GM19467 (cell line): Measurements from ENCODE around the gene PFDN6.
"Not testable (repeated sequence)": the region's sequence is repeated elsewhere in the genome, so short reads cannot be mapped to it uniquely, and the experiment has no call there.

ENCODE experiments used
- ATAC-seq: cut with Tn5 transposase; IDR thresholded peaks from one replicate; pipeline ENCODE4 v1.9.1; 2021; ENCODE audit warnings: mild to moderate bottlenecking, moderate library complexity; ENCODE audit not compliant: unreplicated experiment

The PFDN6 gene

GRCh38 chr6:33288921-33289783 lies at the start of gene PFDN6, which contains the start of gene WDR46:
PFDN6 (plus strand) TSS chr6:33289601; CDS start chr6:33289857, 256 bp downstream.
WDR46 (minus strand) TSS chr6:33289239; CDS start chr6:33289170, 69 bp downstream.
- ATAC-seq = peak; percentile 71

GRCh38 chr6:33241968-33242367 lies 47.4 kb upstream of the PFDN6 start:
- ATAC-seq = no peak

GRCh38 chr6:33243476-33243875 lies 45.9 kb upstream of the PFDN6 start:
- ATAC-seq = no peak

GRCh38 chr6:33247977-33248642 lies 41.3 kb upstream of the PFDN6 start:
- no peak for ATAC-seq

- ATAC-seq = peak; percentile 0
Observed at GRCh38 chr6:33248643-33248931, 40.8 kb upstream of the PFDN6 start.

- peak; percentile 86 for ATAC-seq
Observed at GRCh38 chr6:33248932-33249731, 40.3 kb upstream of the PFDN6 start.

- ATAC-seq = no peak
Observed at GRCh38 chr6:33249732-33250630, 39.4 kb upstream of the PFDN6 start.

GRCh38 chr6:33250731-33251130 lies 38.7 kb upstream of the PFDN6 start:
- no peak for ATAC-seq

GRCh38 chr6:33251395-33252012 lies 37.9 kb upstream of the PFDN6 start:
- no peak for ATAC-seq

- no peak for ATAC-seq
Observed at GRCh38 chr6:33252759-33253158, 36.6 kb upstream of the PFDN6 start.

GRCh38 chr6:33254591-33254990 lies 34.8 kb upstream of the PFDN6 start:
- no peak for ATAC-seq

GRCh38 chr6:33259032-33259431 lies 30.4 kb upstream of the PFDN6 start:
- ATAC-seq = no peak

- not testable (repeated sequence) for ATAC-seq
Observed at GRCh38 chr6:33262490-33262889, 26.9 kb upstream of the PFDN6 start.

GRCh38 chr6:33264015-33264414 lies 25.4 kb upstream of the PFDN6 start:
- ATAC-seq = no peak

GRCh38 chr6:33271117-33271467 lies 18.3 kb upstream of the PFDN6 start:
- no peak for ATAC-seq

GRCh38 chr6:33271468-33272274 lies 17.7 kb upstream of the PFDN6 start, which contains the start of the genes RPS18 and VPS52:
RPS18 (plus strand) TSS chr6:33272075; CDS start chr6:33272120, 45 bp downstream.
VPS52 (minus strand) TSS chr6:33271876; CDS start chr6:33271675, 201 bp downstream.
- peak; percentile 79 for ATAC-seq

- ATAC-seq = no peak
Observed at GRCh38 chr6:33272275-33273128, 16.9 kb upstream of the PFDN6 start.
